Natural killer cell (primary cell): ENCODE results near the gene F12. TPM values are rescaled to one million over a fixed set of nuclear protein-coding genes. Genes with fewer than 3 reads are reported as not detected.

ENCODE experiments used
- ATAC-seq, 3 donors: fragments of 150-1000 bp in 2 of 3; fragments of 200-7000 bp in 1 of 3; cut with Tn5 transposase; 1 replicate in 1 of 3; 2 replicates in 2 of 3; pipeline ENCODE4 v1.10.0; 2021; ENCODE audit warnings: mild to moderate bottlenecking in 2 of 3, moderate library complexity in 2 of 3
- DNase-seq, 2 donors: peaks; one replicate each; pipeline versions ENCODE4 v3.0.0 to v3.0.0-alpha.2; 2013 to 2021; ENCODE audit warnings: mixed read lengths in 1 of 2
- H3K27ac ChIP-seq: one replicate; pipeline ENCODE4 v1.5.1; 2013; ENCODE audit warnings: mild to moderate bottlenecking, low read length
- H3K27me3 ChIP-seq: one replicate; pipeline ENCODE4 v1.6.1; 2013; ENCODE audit warnings: low read length; ENCODE audit not compliant: control insufficient read depth, insufficient read depth
- H3K36me3 ChIP-seq: one replicate; pipeline ENCODE4 v1.6.1; 2013; ENCODE audit warnings: low read length; ENCODE audit not compliant: control insufficient read depth, insufficient read depth
- H3K4me1 ChIP-seq: one replicate; pipeline ENCODE4 v1.6.1; 2013; ENCODE audit warnings: low read length; ENCODE audit not compliant: control insufficient read depth, insufficient read depth
- H3K4me3 ChIP-seq: one replicate; pipeline ENCODE4 v1.5.1; 2013; ENCODE audit warnings: low read length
- H3K9me3 ChIP-seq: one replicate; pipeline ENCODE4 v1.6.1; 2013; ENCODE audit warnings: low read length; ENCODE audit not compliant: control insufficient read depth, insufficient read depth
- H3K27ac Mint-ChIP-seq, 2 donors: one replicate each; pipeline ENCODE4 v1.8.0; 2022; ENCODE audit warnings: mild to moderate bottlenecking in 2 of 2, mixed read lengths in 2 of 2, moderate library complexity in 1 of 2
- H3K27me3 Mint-ChIP-seq, 2 donors: one replicate each; pipeline ENCODE4 v1.8.0; 2022; ENCODE audit warnings: low read depth in 2 of 2, mixed read lengths in 2 of 2
- H3K36me3 Mint-ChIP-seq: one replicate; pipeline ENCODE4 v1.8.0; 2022; ENCODE audit warnings: mixed read lengths
- H3K4me1 Mint-ChIP-seq, 2 donors: one replicate each; pipeline ENCODE4 v1.8.0; 2022; ENCODE audit warnings: mixed read lengths in 2 of 2
- H3K4me3 Mint-ChIP-seq: one replicate; pipeline ENCODE4 v1.8.0; 2022; ENCODE audit warnings: mild to moderate bottlenecking, moderate library complexity, mixed read lengths
- H3K9me3 Mint-ChIP-seq, 2 donors: one replicate each; pipeline ENCODE4 v1.8.0; 2022; ENCODE audit warnings: mixed read lengths in 2 of 2
- CTCF ChIP-seq: fragments of 200-600 bp; IDR thresholded peaks from one replicate; pipeline ENCODE4 v1.8.0; 2022; ENCODE audit warnings: antibody characterized with exemption
- WGBS: methylation state at CpG from one replicate; pipeline ENCODE4 v1.1.7; 2013; ENCODE audit warnings: missing lambda C conversion rate; ENCODE audit not compliant: insufficient coverage; 5-methylcytosine and 5-hydroxymethylcytosine counted together
- intact Hi-C: fragments of 100-400 bp; cut with micrococcal nuclease; formaldehyde crosslinking; loops from one replicate; pipeline ENCODE4 v1.14.2; 2022
- total RNA-seq, 4 donors: library from RNA; stranded (reverse); fragments of 120-200 nt in 1 of 4; gene quantifications; one replicate each; pipeline versions ENCODE4 v1.2.3 to v1.2.4, GENCODE V29; 2013 to 2022

F12 gene
- total RNA-seq, 3 donors from 2014 or later (not counting 1 experiment from before 2014, with no cell fraction given) = 0.66 to 1.7 (median 0.93) TPM

- no peaks in the 10 kb centered on the region for H3K27me3 ChIP-seq
- intact Hi-C loops = loop anchor here (1.0 kb wide), 1 partner anchor 18 kb away; the partner anchor contains the start of gene PRR7
- peak in 1 of 2 donors; percentile 33 for DNase-seq
- ATAC-seq = no peak
- 39% methylated on average over 9 of the region's 10 CpGs for WGBS
- peaks cover 71 to 85% of the 10 kb centered on the region in 2 donors for H3K4me1 Mint-ChIP-seq
- H3K4me3 Mint-ChIP-seq = peak overlapping the region; percentile 90
- peak overlapping the region; percentile 94 to 99 for H3K27ac Mint-ChIP-seq
- H3K36me3 ChIP-seq = peaks cover 36% of the 10 kb centered on the region
- H3K27ac ChIP-seq = peak overlapping the region; percentile 93
- H3K4me3 ChIP-seq = peak overlapping the region; percentile 71
- no peak for TF ChIP-seq CTCF
- peaks cover 80% of the 10 kb centered on the region for H3K4me1 ChIP-seq
- no peaks in the 10 kb centered on the region for H3K27me3 Mint-ChIP-seq
- no peaks in the 10 kb centered on the region for H3K9me3 ChIP-seq
- H3K9me3 Mint-ChIP-seq = no peaks in the 10 kb centered on the region
- no peaks in the 10 kb centered on the region for H3K36me3 Mint-ChIP-seq
These were observed 19.3 kb upstream of the F12 start for GRCh38 chr5:177428574-177429217.

- no peak for TF ChIP-seq CTCF
- peak; percentile 39 to 48 for DNase-seq
- no peaks in the 10 kb centered on the region for H3K27me3 Mint-ChIP-seq
- peaks cover 29% of the 10 kb centered on the region for H3K36me3 ChIP-seq
- H3K4me1 ChIP-seq = peaks cover 73% of the 10 kb centered on the region
- intact Hi-C loops = loop anchor here (2.0 kb wide), 1 partner anchor 77 kb away; the partner anchor contains the start of gene LMAN2
- H3K36me3 Mint-ChIP-seq = no peaks in the 10 kb centered on the region
- peak overlapping the region; percentile 90 for H3K4me3 Mint-ChIP-seq
- H3K9me3 ChIP-seq = no peaks in the 10 kb centered on the region
- peak overlapping the region; percentile 93 for H3K27ac ChIP-seq
- no peak for ATAC-seq
- WGBS = 12% methylated on average over 11 of the region's 11 CpGs
- peaks cover 71 to 81% of the 10 kb centered on the region in 2 donors for H3K4me1 Mint-ChIP-seq
- peak overlapping the region; percentile 94 to 99 for H3K27ac Mint-ChIP-seq
- H3K27me3 ChIP-seq = no peaks in the 10 kb centered on the region
- H3K4me3 ChIP-seq = peak overlapping the region; percentile 71
- H3K9me3 Mint-ChIP-seq = no peaks in the 10 kb centered on the region
These were observed 18.7 kb upstream of the F12 start for GRCh38 chr5:177427919-177428573.

DNA sequence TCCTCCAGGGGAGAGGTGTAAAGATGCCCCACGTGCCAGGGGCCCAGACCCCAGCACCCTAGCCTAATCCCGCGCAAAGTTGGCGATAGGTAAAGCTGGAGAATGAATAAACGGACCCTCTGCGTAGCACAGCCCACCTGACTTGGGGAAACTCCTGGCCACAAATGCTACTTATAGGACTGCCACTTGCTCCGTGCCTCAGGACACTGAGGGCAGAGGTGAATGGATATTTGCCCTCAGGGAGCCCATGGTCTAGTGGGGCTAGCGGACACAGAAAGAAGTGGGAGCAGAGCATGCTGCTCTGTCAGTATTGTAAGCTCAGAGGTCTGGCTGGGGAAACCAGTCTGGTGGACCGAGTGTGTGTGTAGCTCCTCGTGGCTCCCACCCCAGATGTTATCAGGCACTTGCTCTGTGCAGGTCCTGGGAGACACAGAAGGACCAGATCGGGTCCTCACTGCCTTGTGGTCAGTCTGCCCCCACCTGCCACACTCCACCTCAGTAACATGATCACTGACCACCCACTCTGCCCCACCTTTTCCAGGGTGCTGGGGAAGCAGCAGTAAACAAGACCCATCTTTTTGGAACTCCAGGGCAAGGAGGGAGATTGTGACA is 18.0 kb upstream of the F12 start:
- intact Hi-C loops = loop anchor here (2.0 kb wide), 1 partner anchor 77 kb away; the partner anchor contains the start of gene LMAN2

More for the DNA sequence above, 18.0 kb upstream of the F12 start:
- Histone ChIP-seq H3K27ac (peak overlapping the region; percentile 93), H3K9me3 (no peaks in the 10 kb centered on the region), H3K4me1 (peaks cover 66% of the 10 kb centered on the region), H3K27me3 (no peaks in the 10 kb centered on the region), H3K36me3 (peaks cover 22% of the 10 kb centered on the region), H3K4me3 (peak overlapping the region; percentile 71)
- Mint-ChIP-seq H3K27ac (peak overlapping the region; percentile 94 to 99), H3K36me3 (no peaks in the 10 kb centered on the region), H3K4me1 (peaks cover 67 to 77% of the 10 kb centered on the region in 2 donors), H3K27me3 (no peaks in the 10 kb centered on the region), H3K9me3 (no peaks in the 10 kb centered on the region), H3K4me3 (peak overlapping the region; percentile 90)
- 2% methylated on average over 11 of the region's 11 CpGs for WGBS
- no peak for TF ChIP-seq CTCF
- ATAC-seq = no peak
- DNase-seq = peak in 1 of 2 donors; percentile 39
